Activated naive CD4-positive, alpha-beta T cell (primary cell): Measurements from ENCODE around the gene CST9L.

Experiments used
- DNase-seq, 4 experiments: peaks; one replicate each; lab custom pipeline; 2025; lab: John Stamatoyannopoulos, UW

Gene CST9L

DNA sequence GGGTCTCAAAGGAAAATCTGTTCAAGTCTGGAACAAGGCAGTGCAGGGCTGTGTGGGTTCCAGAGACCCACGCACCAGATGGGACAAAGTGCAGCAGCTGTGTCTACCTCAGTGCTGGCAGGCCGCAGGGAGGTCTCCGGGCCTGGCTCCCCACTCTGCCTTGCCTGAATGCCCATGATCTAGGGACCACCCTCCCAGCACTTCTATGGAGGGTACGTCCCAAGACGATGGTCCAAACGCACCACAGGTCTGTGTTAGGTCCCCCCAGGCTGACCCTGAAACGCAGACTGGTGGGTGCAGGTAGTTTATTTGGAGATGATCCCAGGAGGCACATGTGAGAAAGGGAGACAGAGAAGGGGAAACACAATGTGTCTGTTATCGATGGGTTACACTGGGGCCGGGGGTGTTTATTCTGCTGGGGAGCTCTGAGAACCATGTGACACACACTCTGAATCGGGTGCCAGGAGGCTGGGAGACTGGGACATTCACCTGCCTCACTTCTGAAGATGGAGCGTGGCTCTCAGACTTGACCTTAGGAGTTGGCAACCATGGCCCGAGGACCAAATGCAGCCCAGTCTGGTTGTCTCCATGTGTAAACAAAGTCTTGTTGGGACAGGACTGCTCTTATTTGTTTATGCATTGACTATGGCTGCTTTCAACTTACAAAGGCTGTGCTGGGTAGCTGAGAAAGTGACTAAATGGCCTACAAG, 21.7 kb downstream of the CST9L start:
- DNase-seq, result no peak

DNA sequence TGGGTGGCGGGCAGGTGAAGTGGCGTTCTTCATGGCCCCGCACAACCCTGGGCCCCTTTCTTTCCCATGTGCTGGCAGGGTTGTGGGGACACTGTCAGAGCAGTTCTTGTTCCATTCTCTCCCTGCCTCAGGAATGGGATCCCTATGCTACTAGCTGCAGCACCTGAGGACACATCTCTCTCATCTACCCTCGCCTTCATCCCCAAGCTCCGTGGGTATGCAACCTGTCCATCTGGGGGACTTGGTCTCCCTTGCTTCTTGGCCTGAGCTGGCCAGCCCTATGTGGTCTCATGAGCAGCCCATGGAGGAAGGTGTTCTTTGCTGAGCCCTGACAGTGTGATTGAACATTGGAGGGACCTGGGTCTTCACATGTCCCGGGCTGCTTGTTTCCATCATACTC, 24.2 kb downstream of the CST9L start:
- no peak for DNase-seq

DNA sequence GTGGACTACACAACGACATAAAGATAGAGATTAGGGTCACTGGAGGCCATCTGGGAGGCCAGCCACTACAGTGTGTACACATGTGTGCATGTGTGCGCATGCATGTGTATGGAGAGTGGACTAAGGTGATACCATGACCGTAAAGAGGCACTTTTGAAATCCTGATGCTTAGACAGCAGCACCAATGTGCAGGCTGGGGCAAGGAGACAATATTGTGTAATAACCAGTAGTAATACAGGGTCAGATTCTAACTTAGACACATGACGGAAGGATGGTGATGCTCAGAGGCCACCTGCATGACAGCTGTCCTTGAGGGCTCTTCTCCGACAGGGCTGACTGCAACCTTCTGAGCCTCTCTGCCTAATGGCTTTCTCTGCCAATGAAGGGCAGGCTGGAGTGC, 25.5 kb downstream of the CST9L start:
- no peak for DNase-seq

DNA sequence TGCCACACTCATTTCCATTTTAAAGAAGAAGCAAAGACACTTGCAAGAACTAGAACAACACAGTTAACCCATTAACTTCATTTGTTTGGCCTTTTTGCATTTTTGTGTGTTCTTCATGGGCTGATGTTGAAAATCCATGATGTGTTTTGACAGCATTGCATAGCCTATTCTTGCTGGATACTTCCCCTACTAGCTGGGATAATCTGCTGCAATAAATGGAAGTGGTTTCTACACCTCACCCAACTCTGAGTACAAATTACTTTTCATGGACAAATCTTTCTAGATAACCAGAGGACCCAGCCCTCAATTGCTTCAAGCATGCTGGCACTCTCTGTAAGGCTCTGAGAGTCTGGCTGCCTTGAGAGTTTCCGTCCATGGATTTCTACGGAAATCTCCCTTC, 26.5 kb downstream of the CST9L start:
- DNase-seq, result no peak

DNA sequence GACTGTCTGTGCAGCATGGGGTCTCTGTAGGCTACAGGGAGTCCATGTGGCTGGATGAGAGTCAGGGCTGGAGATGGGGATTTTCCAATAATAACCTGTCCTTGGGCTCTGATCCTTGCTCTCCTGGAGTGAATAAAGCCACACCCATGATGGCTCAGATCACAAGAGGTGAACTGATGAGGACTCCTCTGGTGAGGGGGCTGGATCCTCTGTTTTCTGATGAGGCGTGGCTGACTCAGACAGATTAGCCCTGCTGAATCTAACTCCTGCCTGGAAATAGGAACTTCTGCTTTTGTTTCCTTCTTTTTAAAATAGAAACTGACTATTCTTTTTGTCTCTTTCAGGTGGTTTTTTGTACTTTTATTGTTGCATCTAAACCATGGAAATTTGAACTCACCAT, 27.0 kb downstream of the CST9L start:
- no peak for DNase-seq

DNA sequence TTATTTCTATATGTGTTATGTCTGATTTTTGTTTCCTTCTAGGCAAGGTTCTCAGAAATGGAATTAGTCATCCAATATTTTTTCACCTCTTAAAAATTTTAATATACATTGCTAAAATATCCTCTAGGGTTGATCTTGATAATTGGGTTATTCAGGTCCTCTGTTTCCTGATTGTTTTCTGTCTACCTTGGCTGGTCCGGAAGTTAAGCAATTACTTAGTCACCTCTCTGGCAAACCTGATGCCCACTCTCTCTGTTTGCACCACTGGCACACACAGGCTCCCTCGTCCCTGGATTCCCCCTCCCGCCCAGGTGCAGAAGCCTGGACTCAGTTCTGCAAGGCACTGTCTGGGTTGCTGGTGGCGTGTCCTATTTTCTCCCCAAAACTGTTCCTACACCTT, 27.7 kb downstream of the CST9L start:
- no peak for DNase-seq

DNA sequence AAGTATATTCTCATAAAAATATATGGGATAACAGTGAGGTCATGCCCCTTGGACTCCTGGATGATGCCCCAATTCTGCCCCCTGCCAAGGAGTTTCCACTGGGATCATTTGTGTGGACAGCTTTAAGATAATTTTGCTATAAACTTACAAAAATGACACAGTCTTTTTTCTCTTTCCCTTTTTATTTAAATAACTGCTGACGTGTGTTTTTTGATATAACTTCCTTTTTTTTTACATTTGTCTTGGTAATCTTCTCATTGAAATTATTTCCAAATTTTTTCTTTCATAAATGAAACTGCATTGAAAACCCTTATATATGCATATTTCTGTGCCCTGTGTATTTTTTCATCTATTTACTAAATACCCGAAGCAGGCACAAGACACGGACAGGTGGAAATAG, 31.3 kb downstream of the CST9L start:
- DNase-seq, result no peak

DNA sequence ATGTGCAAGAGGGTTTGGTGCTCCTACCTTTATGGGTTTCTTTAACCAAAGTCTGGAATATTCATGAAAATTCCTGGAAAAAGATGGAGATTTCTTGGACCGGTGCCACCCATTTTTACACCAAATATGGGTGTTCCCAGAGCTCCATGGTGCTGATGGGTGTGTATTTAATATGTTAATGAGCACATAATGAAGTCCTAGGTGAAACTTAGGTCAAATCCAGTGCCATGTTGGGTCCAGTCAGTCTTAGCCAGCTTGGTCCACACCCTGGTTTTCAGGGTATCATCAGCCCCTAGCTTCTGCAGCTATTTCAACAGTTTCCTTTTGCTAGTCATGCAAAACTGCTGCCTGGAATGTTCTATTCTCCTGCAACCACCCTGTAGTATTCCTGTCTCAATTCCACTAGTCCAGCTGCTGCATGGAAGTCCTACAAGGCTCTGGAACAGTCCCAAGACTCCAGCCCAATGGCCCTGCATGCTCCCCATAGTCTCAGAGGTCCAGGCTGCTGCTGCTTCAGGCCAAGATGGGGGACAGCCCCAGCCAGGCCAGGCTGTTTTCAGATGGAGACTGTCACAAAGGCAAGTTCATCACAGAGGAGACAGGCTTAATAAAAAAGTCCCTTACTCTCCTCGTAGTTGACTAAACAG, 31.8 kb downstream of the CST9L start:
- DNase-seq, result no peak

DNA sequence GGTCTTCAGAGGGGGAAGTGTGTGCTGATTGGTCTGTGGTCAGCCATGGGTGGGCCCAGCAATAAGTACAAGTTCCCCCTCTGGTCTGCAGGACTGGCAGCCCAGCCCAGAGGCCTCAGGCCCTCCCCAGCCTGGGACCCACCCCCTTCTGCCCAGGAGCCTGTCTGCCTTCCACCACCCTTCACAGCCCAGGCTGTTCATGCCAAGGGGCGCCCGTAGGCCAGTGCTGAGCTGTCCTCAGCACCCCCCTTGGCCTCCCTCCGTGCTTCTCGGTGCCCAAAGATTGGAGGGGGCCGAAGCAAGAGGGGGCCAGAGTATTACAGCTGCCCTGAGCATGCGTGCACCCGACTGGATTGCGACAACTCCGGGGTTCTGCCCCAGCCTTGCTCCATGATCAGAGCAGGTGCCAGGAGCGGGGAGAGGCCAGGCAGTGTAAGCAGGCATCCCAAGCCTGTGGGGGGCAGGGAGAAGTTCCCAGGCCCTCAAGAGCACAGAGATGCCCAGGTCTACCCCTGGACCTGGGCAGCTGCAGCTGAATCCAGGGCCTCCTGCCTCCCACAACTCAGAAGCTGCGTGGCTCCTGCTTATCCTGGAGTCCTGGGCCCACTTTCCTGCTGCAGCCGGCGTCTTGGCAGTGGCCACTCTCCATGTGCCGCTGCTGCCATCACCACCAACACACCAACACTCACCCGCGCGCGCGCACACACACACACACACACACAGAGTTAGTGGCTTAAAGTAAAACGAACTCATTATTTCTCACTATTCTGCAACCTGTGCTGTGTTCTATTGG, 33.3 kb downstream of the CST9L start:
- DNase-seq, result no peak

DNA sequence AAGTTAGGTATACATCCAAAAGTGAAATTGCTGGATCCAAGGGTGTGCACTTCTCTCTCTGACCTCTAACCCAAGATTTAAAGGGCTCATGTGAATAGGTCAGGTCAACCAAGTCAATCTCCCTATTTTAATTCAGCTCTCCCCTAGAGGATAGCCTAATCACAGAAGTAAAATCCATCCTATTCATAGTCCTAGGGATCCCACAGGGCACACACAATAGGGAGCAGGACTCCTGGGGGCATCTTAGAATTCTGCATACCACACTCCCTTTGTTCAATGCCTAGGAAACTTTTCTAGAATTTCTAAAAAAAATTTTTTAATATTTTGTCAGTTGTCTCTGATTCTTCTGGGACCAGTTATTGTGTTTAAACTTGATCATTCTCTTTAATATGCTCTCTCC, 35.1 kb downstream of the CST9L start:
- DNase-seq, result no peak

DNA sequence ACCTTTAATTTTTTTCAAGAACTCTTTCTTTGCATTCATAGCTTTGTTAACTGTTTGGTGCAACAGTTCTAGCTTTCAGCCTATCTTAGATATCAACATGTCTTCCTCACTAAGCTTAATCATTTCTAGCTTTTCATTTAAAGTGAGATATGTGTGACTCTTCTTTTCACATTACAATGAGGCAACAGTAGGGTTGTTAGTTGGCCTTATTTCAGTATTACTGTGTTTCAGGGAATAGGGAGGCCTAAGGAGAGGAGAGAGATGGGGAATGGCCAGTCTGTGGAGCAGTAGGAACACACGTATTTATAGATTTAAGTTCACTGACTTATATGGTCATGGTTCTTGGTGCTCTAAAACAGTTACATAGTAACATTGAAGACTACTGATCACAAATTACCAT, 35.8 kb downstream of the CST9L start:
- no peak for DNase-seq

DNA sequence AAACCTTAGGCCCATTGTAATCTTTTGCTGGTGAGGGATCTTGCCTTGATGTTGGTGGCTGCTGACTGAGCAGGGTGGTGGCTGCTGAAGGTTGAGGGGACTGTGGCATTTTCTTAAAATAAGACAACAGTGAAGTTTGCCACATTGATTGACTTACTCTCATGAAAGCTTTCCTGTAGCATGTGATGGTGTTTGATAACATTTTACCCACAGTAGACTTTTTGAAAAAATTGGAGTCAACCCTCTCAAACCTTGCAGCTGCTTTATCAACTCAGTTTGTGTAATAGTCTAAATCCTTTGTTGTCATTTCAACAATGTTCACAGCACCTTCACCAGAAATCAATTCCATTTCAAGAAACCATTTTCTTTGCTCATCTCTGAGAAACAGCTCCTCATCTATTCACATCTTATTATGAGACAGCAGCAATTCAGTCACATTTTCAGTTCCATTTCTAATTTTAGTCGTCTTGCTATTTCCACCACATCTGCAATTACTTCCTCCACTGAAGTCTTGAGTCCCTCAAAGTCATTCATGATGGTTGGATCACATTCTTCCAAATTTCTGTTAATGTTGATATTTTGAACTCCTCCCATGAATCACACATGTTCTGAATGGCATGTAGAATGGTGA, 37.2 kb downstream of the CST9L start:
- DNase-seq, result no peak

DNA sequence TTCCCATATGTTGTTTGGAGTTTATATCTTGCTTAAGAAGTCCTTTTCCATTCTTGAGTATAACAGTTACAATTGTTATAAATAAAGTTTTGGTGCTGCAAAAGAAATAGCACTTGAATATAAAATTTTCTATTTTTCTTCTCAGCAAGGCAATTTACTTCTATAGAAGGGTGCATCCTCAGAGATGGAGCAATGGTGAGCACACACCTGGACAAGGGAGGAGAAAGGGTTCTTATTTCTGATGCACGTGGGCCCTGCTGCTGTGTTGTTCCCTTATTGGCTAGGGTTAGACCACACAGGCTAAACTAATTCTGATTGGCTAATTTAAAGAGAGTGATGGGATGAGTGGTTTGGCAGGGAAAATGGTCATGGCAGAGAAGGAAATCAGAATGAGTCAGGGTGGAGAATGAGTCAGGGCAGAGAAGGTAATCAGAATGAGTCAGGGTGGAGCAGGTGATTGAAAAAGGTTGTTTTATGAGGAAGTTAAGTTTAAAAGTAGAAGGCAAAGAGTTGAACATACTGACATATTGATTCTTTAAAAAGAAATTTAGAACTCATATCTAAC, 39.3 kb downstream of the CST9L start:
- no peak for DNase-seq

DNA sequence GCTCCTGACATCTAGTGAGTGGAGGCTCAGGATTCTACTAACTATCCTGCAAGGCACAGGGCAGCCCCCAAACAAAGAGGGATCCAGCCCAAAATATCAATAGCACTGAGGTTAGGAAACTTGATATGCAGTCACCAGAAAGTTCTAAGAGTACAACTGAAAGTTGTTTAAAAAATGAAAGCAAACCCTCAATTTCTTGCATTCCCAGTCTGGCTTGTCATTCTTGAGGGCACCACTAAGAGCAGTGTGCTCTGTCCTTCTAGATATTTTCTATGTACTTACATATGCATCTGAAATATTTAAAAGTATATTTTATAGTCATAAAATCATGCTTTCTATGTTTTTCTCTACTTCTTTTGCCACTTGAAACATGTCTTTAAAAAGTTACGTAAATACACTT, 41.4 kb downstream of the CST9L start:
- no peak for DNase-seq

DNA sequence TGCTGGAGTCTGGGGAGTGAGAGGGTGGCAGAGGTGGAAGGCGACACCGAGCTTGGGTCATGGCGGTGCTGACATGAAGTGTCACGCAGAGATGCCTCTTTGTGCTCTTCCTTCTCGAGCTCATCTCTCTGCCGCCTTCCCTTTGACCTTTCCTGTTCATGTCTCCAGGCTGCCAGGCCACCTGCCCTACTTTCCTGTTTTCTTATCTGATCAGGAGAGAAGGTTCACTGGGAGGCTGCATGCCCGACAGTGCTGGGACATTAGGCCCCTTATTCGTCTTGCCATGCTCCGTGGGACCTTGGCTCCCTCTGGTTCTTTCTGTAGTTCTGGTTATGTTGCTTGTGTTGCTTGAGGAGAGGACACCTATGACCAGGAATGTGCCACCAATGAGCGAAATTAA, 44.1 kb downstream of the CST9L start:
- DNase-seq, result no peak

DNA sequence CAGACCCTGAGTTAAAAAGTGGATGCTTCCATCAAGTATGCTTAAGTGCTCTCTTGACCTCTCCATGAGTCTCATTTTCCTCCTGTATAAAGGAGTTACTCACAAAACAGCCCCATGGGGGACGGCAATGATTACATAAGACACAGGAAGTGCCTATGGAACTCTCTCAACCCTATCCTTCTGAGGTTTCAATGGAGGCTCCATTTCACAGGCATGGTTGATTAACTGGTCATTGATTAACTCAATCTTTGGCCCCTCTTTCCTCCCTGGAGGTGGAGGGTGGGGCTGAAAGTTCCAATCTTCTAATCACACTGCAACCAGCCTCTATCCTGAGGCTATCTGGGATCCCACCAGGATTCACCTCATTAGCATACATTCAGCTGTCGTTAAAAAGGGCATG, 48.1 kb downstream of the CST9L start:
- no peak for DNase-seq

DNA sequence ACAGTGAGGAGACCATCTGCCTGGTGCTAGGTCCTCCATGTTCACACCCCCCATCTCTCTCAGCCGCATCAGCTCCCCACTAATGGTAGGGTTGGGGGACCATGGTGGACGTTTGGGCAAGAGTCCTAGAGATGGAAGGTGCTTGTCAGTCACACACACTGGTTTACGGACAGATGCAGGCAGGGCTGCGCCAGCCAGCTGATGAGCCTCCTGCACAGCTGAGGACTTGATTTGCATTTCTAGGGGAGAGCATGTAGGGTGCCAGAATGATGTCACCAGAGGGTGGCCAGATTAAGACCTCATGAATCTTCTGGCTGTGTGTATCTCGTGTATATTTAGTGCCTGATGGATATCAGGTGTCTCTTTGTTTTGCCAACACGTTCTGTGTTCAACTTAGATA, 48.7 kb downstream of the CST9L start:
- DNase-seq, result no peak

DNA sequence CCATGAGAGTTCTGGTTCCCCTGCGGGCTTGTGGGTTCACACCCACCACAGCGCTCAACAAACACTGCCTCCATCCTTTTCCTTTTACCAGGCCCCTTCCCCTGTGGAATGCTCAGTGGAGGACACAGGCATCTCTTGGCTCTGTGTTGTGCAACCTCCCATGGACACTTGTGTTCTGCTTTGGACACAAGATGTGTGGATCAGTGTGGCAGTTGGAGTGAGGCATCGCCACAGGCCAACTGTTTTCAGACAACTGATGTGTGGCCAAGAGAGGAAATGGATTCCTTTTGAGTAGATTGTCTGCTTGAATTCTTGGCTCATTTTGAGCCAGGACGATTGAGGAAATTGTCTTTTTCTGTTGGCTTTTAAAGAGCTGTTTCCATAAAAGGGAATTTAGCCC, 50.6 kb downstream of the CST9L start:
- no peak for DNase-seq

DNA sequence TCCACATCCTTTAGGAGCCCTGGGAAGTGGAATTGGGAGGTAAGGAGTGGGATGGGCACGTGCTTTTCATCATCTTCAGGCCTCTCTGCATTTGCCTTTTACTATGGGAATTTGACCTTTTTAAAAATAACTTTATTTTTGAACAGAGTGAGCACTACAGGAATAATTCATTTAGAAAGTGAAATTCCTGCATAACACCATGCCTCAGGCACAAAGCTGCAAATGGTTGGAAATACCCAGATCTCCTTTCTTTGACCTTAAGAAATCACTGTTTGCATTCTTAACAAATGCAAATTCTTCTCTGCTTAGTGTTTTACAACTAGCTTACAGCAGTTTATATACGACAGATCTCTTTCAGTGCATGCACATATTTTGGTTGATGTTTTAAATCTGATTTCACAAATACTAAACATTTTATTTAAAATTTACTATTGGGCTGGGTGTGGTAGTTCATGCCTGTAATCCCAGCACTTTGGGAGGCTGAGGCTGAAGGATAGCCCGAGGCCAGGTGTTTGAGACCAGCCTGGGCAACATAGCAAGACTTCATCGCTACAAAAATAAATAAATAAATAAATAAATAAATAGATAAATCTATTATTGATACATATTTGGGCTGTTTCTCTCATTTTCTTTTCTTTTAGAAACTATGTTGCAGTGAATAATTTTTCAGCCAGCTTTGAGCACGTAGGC, 52.9 kb downstream of the CST9L start:
- DNase-seq, result no peak

DNA sequence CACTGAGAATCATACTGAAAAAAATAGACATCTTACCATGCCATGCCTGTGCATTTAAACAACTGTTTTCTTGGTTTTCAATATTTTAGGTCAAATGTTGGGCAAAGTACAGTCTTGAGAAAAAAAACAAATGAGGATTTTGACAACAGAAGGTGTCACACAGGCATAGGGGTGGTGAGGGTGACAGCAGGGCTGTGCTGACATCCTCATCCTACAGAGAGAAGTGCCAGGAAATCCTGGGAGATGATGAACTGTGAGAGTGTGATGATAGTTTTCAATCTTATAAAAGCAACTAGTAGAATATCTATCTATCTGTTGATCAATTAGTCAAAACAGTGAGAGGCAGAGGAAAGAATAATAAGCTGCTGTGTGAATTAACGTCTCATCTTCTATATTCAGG, 53.4 kb downstream of the CST9L start:
- DNase-seq, result no peak
